A204.1 (cell line): ENCODE results near the gene LYG1.

Source experiments
- FAIRE-seq: peaks from 2 replicates; lab custom pipeline; 2012; peaks lifted over from hg19 to GRCh38; lab: Jason Lieb, UNC

The LYG1 gene

DNA sequence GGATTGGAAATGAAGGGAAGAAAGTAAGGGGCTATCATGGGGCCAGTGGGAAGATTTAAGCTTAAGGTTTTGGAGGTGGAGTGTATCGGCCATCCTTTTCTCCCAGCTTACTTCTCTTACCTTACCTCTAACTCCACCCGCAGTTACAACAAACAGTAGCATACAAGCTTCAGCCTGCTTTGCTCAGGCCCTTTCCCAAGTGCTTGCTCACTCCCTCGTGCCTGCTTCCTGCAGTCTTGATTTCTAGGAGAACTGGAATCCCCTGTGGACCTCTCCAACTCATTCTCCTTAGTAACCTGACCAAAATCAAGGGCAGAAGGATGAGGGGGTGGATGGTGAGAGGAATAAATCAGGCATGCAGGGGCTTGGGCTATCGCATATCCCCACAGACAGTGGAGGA is 39.8 kb downstream of the LYG1 start:
- FAIRE-seq, result no peak

GRCh38 chr2:99260184-99260583 is 40.8 kb downstream of the LYG1 start:
- FAIRE-seq, result no peak

DNA sequence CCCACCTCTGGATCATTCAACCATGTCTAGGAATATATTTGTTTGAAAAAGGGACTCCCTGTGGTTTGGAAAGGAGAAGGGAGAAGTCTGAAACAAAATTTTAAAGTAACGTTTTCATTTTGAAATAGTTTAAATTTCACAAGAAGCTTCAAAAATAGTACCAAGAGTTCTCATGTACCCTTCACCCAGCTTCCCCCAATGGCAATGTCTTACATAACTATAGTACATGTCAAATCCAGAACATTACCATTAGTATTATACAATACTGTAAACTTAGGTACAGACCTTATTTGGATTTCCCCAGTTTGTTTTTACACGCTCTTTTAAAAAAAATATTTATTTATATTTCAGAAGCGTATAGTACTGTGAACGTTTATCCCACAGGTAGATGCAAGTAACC is 41.5 kb downstream of the LYG1 start:
- FAIRE-seq, result no peak

DNA sequence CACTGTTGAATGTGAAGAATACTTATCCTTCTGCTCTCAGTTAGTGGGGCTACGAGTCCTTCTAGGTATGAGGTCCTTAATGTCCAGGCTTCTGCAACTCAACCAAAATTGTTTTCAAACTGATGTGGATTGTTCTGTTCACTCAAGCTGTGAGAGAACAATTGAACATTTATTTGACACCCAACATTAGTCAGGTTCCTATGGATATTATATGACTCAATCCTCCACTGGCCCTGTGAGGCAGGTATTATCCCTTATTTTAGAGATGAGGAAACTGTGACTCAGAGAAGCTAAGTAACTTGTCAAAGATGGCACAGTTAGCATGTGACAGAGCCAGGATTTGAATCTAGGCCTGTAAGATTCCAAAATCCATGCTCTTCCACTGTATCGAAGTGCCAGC is 44.3 kb downstream of the LYG1 start:
- FAIRE-seq, result no peak

GRCh38 chr2:99255491-99256318 is 45.3 kb downstream of the LYG1 start, which contains the start of gene LYG2:
Gene LYG2 (minus strand): TSS chr2:99255666. CDS start chr2:99254260, 1,406 bp downstream.
- no peak for FAIRE-seq

DNA sequence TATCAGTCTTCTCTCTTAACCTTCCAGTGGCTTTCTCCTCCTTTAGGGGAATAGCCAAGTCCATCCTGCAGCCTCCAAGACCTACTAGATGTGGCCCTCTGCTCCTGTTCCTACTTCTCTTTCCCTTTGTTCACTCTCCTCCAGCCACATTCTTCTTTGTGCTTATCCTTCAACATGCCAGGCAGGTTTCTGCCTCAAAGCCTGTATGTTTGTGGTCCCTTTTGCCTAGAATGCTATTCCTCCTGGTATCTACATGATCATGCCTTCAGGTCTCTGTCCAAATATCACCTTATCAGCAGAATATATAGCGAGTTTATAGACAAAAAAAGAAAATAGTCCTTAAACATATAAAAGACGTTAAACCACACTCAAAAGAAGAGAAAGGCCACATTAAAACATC is 51.0 kb downstream of the LYG1 start:
- FAIRE-seq, result no peak

- FAIRE-seq, result no peak
These were observed 58.8 kb downstream of the LYG1 start for GRCh38 chr2:99242151-99242550.

GRCh38 chr2:99240431-99240830 is 60.6 kb downstream of the LYG1 start:
- FAIRE-seq, result no peak

- FAIRE-seq, result no peak
These were observed 62.4 kb downstream of the LYG1 start for GRCh38 chr2:99238599-99238998.
